HEK293 (cell line): Measurements from ENCODE around the gene PFDN5.

Experiments used
- CTCF ChIA-PET: fragments of 350-600 bp; formaldehyde crosslinking; extraction: SDS; loops from one replicate; lab custom pipeline; 2021; ENCODE audit warnings: antibody characterized with exemption; lab: Yijun Ruan, JAX
- POLR2A ChIA-PET: fragments of 300-600 bp; formaldehyde crosslinking; extraction: SDS; loops from one replicate; lab custom pipeline; 2020; ENCODE audit warnings: antibody characterized with exemption, inconsistent platforms; lab: Yijun Ruan, JAX
- H3K27ac ChIP-seq: fragments of 200-500 bp; sonication (Bioruptor generic); 2 replicates; pipeline ENCODE4 v1.5.1; 2014; ENCODE audit warnings: low read depth, low read length, control low read depth, inconsistent platforms; ENCODE audit errors: extremely low read depth
- H3K36me3 ChIP-seq, 2 experiments: fragments of 200-500 bp in 1 of 2; sonication (Bioruptor generic) in 1 of 2; 1 replicate in 1 of 2; 2 replicates in 1 of 2; pipeline ENCODE4 v1.5.1; 2014 to 2017; ENCODE audit warnings: inconsistent platforms in 2 of 2, low read length in 2 of 2; ENCODE audit not compliant: control insufficient read depth in 2 of 2, insufficient read depth in 1 of 2
- H3K4me1 ChIP-seq: fragments of 200-500 bp; sonication (Bioruptor generic); 2 replicates; pipeline ENCODE4 v1.5.1; 2014; ENCODE audit warnings: mild to moderate bottlenecking, low read length, inconsistent platforms; ENCODE audit not compliant: control insufficient read depth, insufficient read depth
- H3K4me3 ChIP-seq: 2 replicates; pipeline ENCODE4 v1.5.1; 2011; ENCODE audit warnings: low read depth, mild to moderate bottlenecking, control low read depth, low read length, moderate library complexity
- H3K9me3 ChIP-seq: fragments of 200-500 bp; sonication (Bioruptor generic); 2 replicates; pipeline ENCODE4 v1.5.1; 2014; ENCODE audit warnings: low read depth, low read length, inconsistent platforms; ENCODE audit not compliant: control insufficient read depth, insufficient read depth
- GLI4 ChIP-seq: fragments of 450-650 bp; formaldehyde crosslinking; IDR thresholded peaks from 2 replicates; pipeline ENCODE4 v1.5.1; 2016; ENCODE audit warnings: missing biosample characterization, missing genetic modification characterization
- KLF1 ChIP-seq: fragments of 450-650 bp; formaldehyde crosslinking; IDR thresholded peaks from 2 replicates; pipeline ENCODE4 v1.5.1; 2016; ENCODE audit warnings: missing biosample characterization, missing genetic modification characterization
- SP3 ChIP-seq: fragments of 450-650 bp; formaldehyde crosslinking; IDR thresholded peaks from 2 replicates; pipeline ENCODE4 v1.5.1; 2016; ENCODE audit warnings: missing biosample characterization, missing genetic modification characterization
- TSHZ1 ChIP-seq: fragments of 450-650 bp; formaldehyde crosslinking; IDR thresholded peaks from 2 replicates; pipeline ENCODE4 v1.5.1; 2016; ENCODE audit warnings: missing biosample characterization, missing genetic modification characterization, borderline replicate concordance
- ZBTB6 ChIP-seq: fragments of 450-650 bp; formaldehyde crosslinking; IDR thresholded peaks from 2 replicates; pipeline ENCODE4 v1.5.1; 2017; ENCODE audit warnings: missing biosample characterization, missing genetic modification characterization
- ZNF10 ChIP-seq: fragments of 450-650 bp; formaldehyde crosslinking; IDR thresholded peaks from 2 replicates; pipeline ENCODE4 v1.5.1; 2017; ENCODE audit warnings: missing biosample characterization, missing genetic modification characterization
- ZNF114 ChIP-seq: fragments of 450-650 bp; formaldehyde crosslinking; IDR thresholded peaks from 2 replicates; pipeline ENCODE4 v1.5.0; 2017; ENCODE audit warnings: missing biosample characterization, missing genetic modification characterization
- ZNF132 ChIP-seq: fragments of 450-650 bp; formaldehyde crosslinking; IDR thresholded peaks from 2 replicates; pipeline ENCODE4 v1.5.1; 2017; ENCODE audit warnings: missing biosample characterization, missing genetic modification characterization, borderline replicate concordance
- ZNF280D ChIP-seq: fragments of 450-650 bp; formaldehyde crosslinking; IDR thresholded peaks from 2 replicates; pipeline ENCODE4 v1.5.1; 2016; ENCODE audit warnings: missing biosample characterization, missing genetic modification characterization
- ZNF335 ChIP-seq: fragments of 450-650 bp; formaldehyde crosslinking; conservative IDR thresholded peaks from 2 replicates; pipeline ENCODE4 v1.5.1; 2016; ENCODE audit warnings: missing biosample characterization, missing genetic modification characterization
- ZNF398 ChIP-seq: fragments of 450-650 bp; formaldehyde crosslinking; IDR thresholded peaks from 2 replicates; pipeline ENCODE4 v1.5.1; 2017; ENCODE audit warnings: missing biosample characterization, missing genetic modification characterization
- ZNF544 ChIP-seq: fragments of 450-650 bp; formaldehyde crosslinking; IDR thresholded peaks from 2 replicates; pipeline ENCODE4 v1.5.0; 2017; ENCODE audit warnings: missing biosample characterization, missing genetic modification characterization
- ZNF558 ChIP-seq: fragments of 450-650 bp; formaldehyde crosslinking; IDR thresholded peaks from 2 replicates; pipeline ENCODE4 v1.5.1; 2016; ENCODE audit warnings: missing biosample characterization, missing genetic modification characterization
- ZNF692 ChIP-seq: fragments of 450-650 bp; formaldehyde crosslinking; IDR thresholded peaks from 2 replicates; pipeline ENCODE4 v1.5.1; 2016; ENCODE audit warnings: missing biosample characterization, missing genetic modification characterization
- ZNF76 ChIP-seq: fragments of 450-650 bp; formaldehyde crosslinking; IDR thresholded peaks from 2 replicates; pipeline ENCODE4; 2016; ENCODE audit warnings: low read depth, missing biosample characterization, missing genetic modification characterization, borderline replicate concordance
- ZNF776 ChIP-seq: fragments of 450-650 bp; formaldehyde crosslinking; IDR thresholded peaks from 2 replicates; pipeline ENCODE4 v1.5.0; 2017; ENCODE audit warnings: missing biosample characterization, missing genetic modification characterization, borderline replicate concordance

The PFDN5 gene

GRCh38 chr12:53254816-53255545, 40.4 kb upstream of the PFDN5 start:
- no peak overlapping the region for H3K27ac ChIP-seq
- ChIA-PET POLR2A (no interaction called here), CTCF (interaction anchor here (0.6 to 4.6 kb wide), 2 partner anchors 26 to 41 kb away, joined by 3 to 53 read pairs; no protein-coding TSS in a partner anchor)
- no peak for TF ChIP-seq KLF1
- TF ChIP-seq ZNF398 (tag by site-specific recombination): no peak
- no peak for TF ChIP-seq ZNF76 (tag by site-specific recombination)
- no peak for TF ChIP-seq ZNF692 (tag by site-specific recombination)
- no peak for TF ChIP-seq ZNF335 (tag by site-specific recombination)
- no peak for TF ChIP-seq SP3 (tag by site-specific recombination)
- TF ChIP-seq GLI4 (tag by site-specific recombination): no peak
- TF ChIP-seq ZNF114: no peak
- TF ChIP-seq ZNF132: no peak
- TF ChIP-seq ZNF10: no peak
- TF ChIP-seq ZNF544: no peak
- no peak for TF ChIP-seq TSHZ1 (tag by site-specific recombination)
- TF ChIP-seq ZNF558 (tag by site-specific recombination): no peak
- no peak for TF ChIP-seq ZNF776 (tag by site-specific recombination)
- no peak overlapping the region for H3K4me3 ChIP-seq
- H3K36me3 ChIP-seq: peaks cover 0 to 22% of the 10 kb centered on the region in 2 experiments; a peak in 1 of 3 replicates
- peaks cover 4% of the 10 kb centered on the region; the same call in 1 of the 2 replicates for H3K4me1 ChIP-seq
- no peaks in the 10 kb centered on the region for H3K9me3 ChIP-seq

GRCh38 chr12:53255996-53256395, 39.3 kb upstream of the PFDN5 start:
- POLR2A ChIA-PET: no interaction called here
- no peak overlapping the region for H3K27ac ChIP-seq
- H3K36me3 ChIP-seq: peaks cover 0 to 22% of the 10 kb centered on the region in 2 experiments; a peak in 1 of 3 replicates
- TF ChIP-seq ZNF280D (tag by site-specific recombination): no peak
- TF ChIP-seq ZBTB6 (tag by site-specific recombination): no peak
- H3K4me1 ChIP-seq: peaks cover 4% of the 10 kb centered on the region; the same call in 1 of the 2 replicates
- H3K4me3 ChIP-seq: no peak overlapping the region
- CTCF ChIA-PET: interaction anchor here (0.6 kb wide), 1 partner anchor 322 kb away, joined by 3 read pairs; no protein-coding TSS in a partner anchor
- H3K9me3 ChIP-seq: no peaks in the 10 kb centered on the region
